Keratinocyte (primary cell): Measurements from ENCODE around the gene CRYBB1. TPM values are rescaled to one million over a fixed set of nuclear protein-coding genes. Genes with fewer than 3 reads are reported as not detected.

Source experiments
- DNase-seq: peaks from one replicate; pipeline ENCODE4 v3.0.0-alpha.2; 2011; ENCODE audit warnings: low read depth, missing footprints, low spot score
- FAIRE-seq: peaks from 2 replicates; lab custom pipeline; 2011; peaks lifted over from hg19 to GRCh38; lab: Jason Lieb, UNC
- H2AFZ ChIP-seq: 2 replicates; pipeline ENCODE4 v1.6.0; 2012; ENCODE audit warnings: low read length, control low read depth, inconsistent platforms; ENCODE audit not compliant: control insufficient read depth
- H3K27ac ChIP-seq: 2 replicates; pipeline ENCODE4 v1.5.1; 2011; ENCODE audit warnings: low read length; ENCODE audit not compliant: control insufficient read depth, insufficient read depth
- H3K27me3 ChIP-seq: 3 replicates; pipeline ENCODE4 v1.6.0; 2011; ENCODE audit warnings: low read length; ENCODE audit not compliant: control insufficient read depth, insufficient read depth; ENCODE audit errors: extremely low read depth
- H3K36me3 ChIP-seq, 2 experiments: 2 replicates in 1 of 2; 3 replicates in 1 of 2; pipeline ENCODE4 v1.5.1; 2011; ENCODE audit warnings: low read length in 2 of 2, mild to moderate bottlenecking in 1 of 2; ENCODE audit not compliant: control insufficient read depth in 2 of 2, insufficient read depth in 2 of 2; ENCODE audit errors: extremely low read depth in 1 of 2
- H3K4me1 ChIP-seq: 3 replicates; pipeline ENCODE4 v1.5.1; 2011; ENCODE audit warnings: low read length; ENCODE audit not compliant: control insufficient read depth, insufficient read depth; ENCODE audit errors: extremely low read depth
- H3K4me2 ChIP-seq: 3 replicates; pipeline ENCODE4 v1.6.0; 2011; ENCODE audit warnings: low read depth, low read length; ENCODE audit not compliant: control insufficient read depth, insufficient read depth; ENCODE audit errors: extremely low read depth
- H3K4me3 ChIP-seq, 3 experiments: fragments of 200-600 bp in 1 of 3; sonication (generic) in 1 of 3; 2 replicates in 2 of 3; 3 replicates in 1 of 3; pipeline ENCODE4 v1.5.1; 2011 to 2016; ENCODE audit warnings: low read length in 3 of 3, mild to moderate bottlenecking in 3 of 3, control low read depth in 2 of 3, inconsistent platforms in 1 of 3, low read depth in 1 of 3, mixed read lengths in 1 of 3, mixed run types in 1 of 3, moderate library complexity in 1 of 3; ENCODE audit not compliant: control insufficient read depth in 2 of 3, insufficient read depth in 2 of 3; ENCODE audit errors: extremely low read depth in 1 of 3
- H3K79me2 ChIP-seq: 2 replicates; pipeline ENCODE4 v1.6.0; 2012; ENCODE audit warnings: low read length; ENCODE audit not compliant: control insufficient read depth, insufficient read depth
- H3K9ac ChIP-seq: 3 replicates; pipeline ENCODE4 v1.6.0; 2011; ENCODE audit warnings: low read length; ENCODE audit not compliant: control insufficient read depth, insufficient read depth; ENCODE audit errors: extremely low read depth
- H3K9me1 ChIP-seq: 3 replicates; pipeline ENCODE4 v1.6.0; 2011; ENCODE audit warnings: low read length; ENCODE audit not compliant: control insufficient read depth, insufficient read depth; ENCODE audit errors: extremely low read depth
- H3K9me3 ChIP-seq: 2 replicates; pipeline ENCODE4 v1.5.1; 2012; ENCODE audit warnings: low read depth, low read length; ENCODE audit not compliant: control insufficient read depth
- H4K20me1 ChIP-seq: 3 replicates; pipeline ENCODE4 v1.6.0; 2011; ENCODE audit warnings: low read length; ENCODE audit not compliant: control insufficient read depth, insufficient read depth; ENCODE audit errors: extremely low read depth
- CTCF ChIP-seq, 3 experiments: IDR thresholded peaks in 1 of 3; conservative IDR thresholded peaks in 1 of 3; optimal IDR thresholded peaks in 1 of 3; 2 replicates in 2 of 3; 3 replicates in 1 of 3; pipeline versions ENCODE3 to v1.5.1; 2011; ENCODE audit warnings: low read length in 3 of 3, mild to moderate bottlenecking in 3 of 3, moderate library complexity in 2 of 3, control low read depth in 1 of 3, inconsistent platforms in 1 of 3; ENCODE audit not compliant: insufficient read depth in 2 of 3; ENCODE audit errors: extremely low read depth in 1 of 3
- EZH2 ChIP-seq: IDR thresholded peaks from one replicate; pipeline ENCODE4 v1.6.1; 2012; ENCODE audit warnings: inconsistent platforms, mild to moderate bottlenecking, low read length, moderate library complexity
- dilution Hi-C: fragments of 300-500 bp; cut with MboI; formaldehyde crosslinking; loops from one replicate; pipeline ENCODE4 v1.7.0; 2020; ENCODE audit warnings: low sequenced_read_pairs; ENCODE audit not compliant: extremely low pct_ligation_motif_present
- polyA plus RNA-seq, 5 experiments: library from polyadenylated mRNA; depleted of rRNA in 3 of 5; stranded (reverse) in 3 of 5; stranded (forward) in 1 of 5; unstranded in 1 of 5; fragments of >200 nt; gene quantifications; 1 replicate in 1 of 5; 2 replicates in 3 of 5; 3 replicates in 1 of 5; pipeline versions ENCODE4 v1.2.1 to v1.2.3, GENCODE V29; 2011 to 2012; ENCODE audit warnings: missing spikeins in 2 of 5, low read depth in 1 of 5, low replicate concordance in 1 of 5

CRYBB1 gene
- polyA plus RNA-seq, 1 donor (not counting 4 experiments of a cell fraction or from before 2014, with no cell fraction given): not detected

GRCh38 chr22:26551568-26551967 is 66.3 kb downstream of the CRYBB1 start:
- no peak overlapping the region for H3K27ac ChIP-seq
- dilution Hi-C loops: no loop called here
- H3K9me1 ChIP-seq: no peaks in the 10 kb centered on the region

GRCh38 chr22:26550498-26551033 is 67.3 kb downstream of the CRYBB1 start:
- Histone ChIP-seq H3K4me1 (peaks cover 48% of the 10 kb centered on the region), H3K27ac (no peak overlapping the region), H3K9me3 (no peaks in the 10 kb centered on the region), H3K36me3 (no peaks in the 10 kb centered on the region), H3K9me1 (no peaks in the 10 kb centered on the region), H4K20me1 (no peaks in the 10 kb centered on the region), H2AFZ (no peak overlapping the region), H3K27me3 (no peaks in the 10 kb centered on the region), H3K79me2 (peaks cover 15% of the 10 kb centered on the region), H3K4me3 (no peak overlapping the region), H3K9ac (no peak overlapping the region), H3K4me2 (no peak overlapping the region)
- DNase-seq (no peak), FAIRE-seq (no peak)
- dilution Hi-C loops: no loop called here
- no peak for TF ChIP-seq CTCF (optimal IDR thresholded peaks at IDR 0.05 in 1 of 3, IDR thresholded peaks at IDR 0.05 in 1 of 3, conservative IDR thresholded peaks at IDR 0.05 in 1 of 3; ENCODE audit: extremely low read depth in 1 of 3, insufficient read depth in 2 of 3, low read length in 3 of 3)
- TF ChIP-seq EZH2: no peak

More at GRCh38 chr22:26551568-26551967, 66.3 kb downstream of the CRYBB1 start:
- no peaks in the 10 kb centered on the region for H3K36me3 ChIP-seq
- H3K4me1 ChIP-seq: peaks cover 48% of the 10 kb centered on the region
- H3K4me3 ChIP-seq: no peak overlapping the region
- H3K4me2 ChIP-seq: no peak overlapping the region
- TF ChIP-seq EZH2: no peak
- TF ChIP-seq CTCF (optimal IDR thresholded peaks at IDR 0.05 in 1 of 3, IDR thresholded peaks at IDR 0.05 in 1 of 3, conservative IDR thresholded peaks at IDR 0.05 in 1 of 3; ENCODE audit: extremely low read depth in 1 of 3, insufficient read depth in 2 of 3, low read length in 3 of 3): no peak
- no peaks in the 10 kb centered on the region for H4K20me1 ChIP-seq
- DNase-seq (no peak), FAIRE-seq (no peak)
- peaks cover 15% of the 10 kb centered on the region for H3K79me2 ChIP-seq
- no peaks in the 10 kb centered on the region for H3K27me3 ChIP-seq
- no peaks in the 10 kb centered on the region for H3K9me3 ChIP-seq
- no peak overlapping the region for H3K9ac ChIP-seq
- H2AFZ ChIP-seq: no peak overlapping the region
